ENCODE results near the gene KRT82. TPM values are rescaled to one million over a fixed set of nuclear protein-coding genes. Genes with fewer than 3 reads are reported as not detected.

KRT82 gene
- total and polyA plus RNA-seq, 4 donors, result not detected

GRCh38 chr12:52454411-52455201 is 48.5 kb upstream of the KRT82 start:
- H3K4me3 ChIP-seq (ENCODE audit: low read depth in 1 of 3, low read length in 3 of 3), result no peak overlapping the region
- TF ChIP-seq HNF4A (conservative IDR thresholded peaks at IDR 0.05) (no peak), FOXA2 (IDR thresholded peaks at IDR 0.05) (no peak), MAX (IDR thresholded peaks at IDR 0.05) (no peak), YY1 (IDR thresholded peaks at IDR 0.05) (no peak), ZBTB33 (IDR thresholded peaks at IDR 0.05) (no peak), FOXA1 (IDR thresholded peaks at IDR 0.05) (no peak), GABPA (IDR thresholded peaks at IDR 0.05 in 1 of 2, conservative IDR thresholded peaks at IDR 0.05 in 1 of 2) (no peak), SP1 (IDR thresholded peaks at IDR 0.05) (no peak), TAF1 (conservative IDR thresholded peaks at IDR 0.05) (no peak), EGR1 (IDR thresholded peaks at IDR 0.05; ENCODE audit: low read depth in 2 of 2) (no peak), JUND (IDR thresholded peaks at IDR 0.05) (no peak), RAD21 (IDR thresholded peaks at IDR 0.05) (no peak), REST (IDR thresholded peaks at IDR 0.05) (no peak), ATF3 (IDR thresholded peaks at IDR 0.05) (no peak)
- 67% methylated on average over 3 of the region's 3 CpGs for WGBS
- H3K4me1 ChIP-seq (ENCODE audit: control insufficient read depth in 4 of 4, insufficient read depth in 4 of 4, low read length in 3 of 4), result no peaks in the 10 kb centered on the region
- no peak overlapping the region for H3K27ac ChIP-seq (ENCODE audit: low read depth in 1 of 2, low read length in 2 of 2)
- H3K9me3 ChIP-seq (ENCODE audit: control insufficient read depth in 4 of 4, low read length in 3 of 4), result no peaks in the 10 kb centered on the region
- no peaks in the 10 kb centered on the region for H3K36me3 ChIP-seq (ENCODE audit: control insufficient read depth in 4 of 4, insufficient read depth in 3 of 4, low read depth in 1 of 4, low read length in 3 of 4)
- no peak overlapping the region for H3K9ac ChIP-seq (ENCODE audit: low read depth in 1 of 2, low read length in 2 of 2)
- no peaks in the 10 kb centered on the region for H3K27me3 ChIP-seq (ENCODE audit: control insufficient read depth in 4 of 4, insufficient read depth in 4 of 4, low read length in 3 of 4)
- DNase-seq (ENCODE audit: low spot score), result no peak

- no peak for DNase-seq (ENCODE audit: low spot score)
- Histone ChIP-seq H3K27me3 (ENCODE audit: control insufficient read depth in 4 of 4, insufficient read depth in 4 of 4, low read length in 3 of 4) (no peaks in the 10 kb centered on the region), H3K36me3 (ENCODE audit: control insufficient read depth in 4 of 4, insufficient read depth in 3 of 4, low read depth in 1 of 4, low read length in 3 of 4) (no peaks in the 10 kb centered on the region), H3K9me3 (ENCODE audit: control insufficient read depth in 4 of 4, low read length in 3 of 4) (no peaks in the 10 kb centered on the region), H3K4me1 (ENCODE audit: control insufficient read depth in 4 of 4, insufficient read depth in 4 of 4, low read length in 3 of 4) (no peaks in the 10 kb centered on the region), H3K9ac (ENCODE audit: low read depth in 1 of 2, low read length in 2 of 2) (no peak within 1 kb of the TSS), H3K27ac (ENCODE audit: low read depth in 1 of 2, low read length in 2 of 2) (no peak within 1 kb of the TSS), H3K4me3 (ENCODE audit: low read depth in 1 of 3, low read length in 3 of 3) (no peak within 1 kb of the TSS)
- TF ChIP-seq ZBTB33 (IDR thresholded peaks at IDR 0.05) (no peak), FOXA1 (IDR thresholded peaks at IDR 0.05) (no peak), YY1 (IDR thresholded peaks at IDR 0.05) (no peak), ATF3 (IDR thresholded peaks at IDR 0.05) (no peak), JUND (IDR thresholded peaks at IDR 0.05) (no peak), HNF4A (conservative IDR thresholded peaks at IDR 0.05) (no peak), MAX (IDR thresholded peaks at IDR 0.05) (no peak), CTCF (IDR thresholded peaks at IDR 0.05; ENCODE audit: low read depth, low read length, missing input control) (no peak), HNF4G (IDR thresholded peaks at IDR 0.05) (no peak)
- 90% methylated on average over 6 of the region's 6 CpGs for WGBS
Measured at GRCh38 chr12:52452101-52452500, 46.0 kb upstream of the KRT82 start, which contains the start of gene KRT6B. Gene KRT6B (minus strand): TSS chr12:52452146. CDS start chr12:52452078, 68 bp downstream.

All from liver (tissue), 9 donors.